WTC11 (cell line): ENCODE measurements around the gene HAPSTR1. TPM values are rescaled to one million over a fixed set of nuclear protein-coding genes. Genes with fewer than 3 reads are reported as not detected.
A peak's percentile ranks its signal among the peaks of the same experiment; 100 is the strongest.

ENCODE experiments used
- ATF1 ChIP-seq: sonication (generic); formaldehyde crosslinking; IDR thresholded peaks from 2 replicates; pipeline ENCODE4 v1.8.1; 2023; ENCODE audit warnings: mild to moderate bottlenecking, moderate library complexity, missing genetic modification reagents
- CREB1 ChIP-seq: sonication (generic); formaldehyde crosslinking; IDR thresholded peaks from 2 replicates; pipeline ENCODE4 v1.8.0; 2023; ENCODE audit warnings: mild to moderate bottlenecking, missing genetic modification reagents
- CREM ChIP-seq: sonication (generic); formaldehyde crosslinking; IDR thresholded peaks from 2 replicates; pipeline ENCODE4 v1.8.1; 2022; ENCODE audit warnings: mild to moderate bottlenecking, missing genetic modification reagents, moderate library complexity
- ETV6 ChIP-seq: sonication (generic); formaldehyde crosslinking; IDR thresholded peaks from 2 replicates; pipeline ENCODE4 v1.8.1; 2022; ENCODE audit warnings: mild to moderate bottlenecking, missing genetic modification reagents
- FOXP1 ChIP-seq: sonication (generic); formaldehyde crosslinking; IDR thresholded peaks from 2 replicates; pipeline ENCODE4 v1.8.0; 2022; ENCODE audit warnings: missing genetic modification reagents, mild to moderate bottlenecking, moderate library complexity, borderline replicate concordance
- HMGXB4 ChIP-seq: sonication (generic); formaldehyde crosslinking; IDR thresholded peaks from 2 replicates; pipeline ENCODE4 v1.8.1; 2023; ENCODE audit warnings: mild to moderate bottlenecking, moderate library complexity, missing genetic modification reagents
- JUN ChIP-seq: sonication (generic); formaldehyde crosslinking; IDR thresholded peaks from 2 replicates; pipeline ENCODE4 v1.8.0; 2023; ENCODE audit warnings: mild to moderate bottlenecking, missing genetic modification reagents
- MAX ChIP-seq: sonication (generic); formaldehyde crosslinking; IDR thresholded peaks from 2 replicates; pipeline ENCODE4 v1.8.0; 2022; ENCODE audit warnings: mild to moderate bottlenecking, missing genetic modification reagents
- MYBL2 ChIP-seq: sonication (generic); formaldehyde crosslinking; IDR thresholded peaks from 2 replicates; pipeline ENCODE4 v1.8.1; 2023; ENCODE audit warnings: mild to moderate bottlenecking, moderate library complexity, missing genetic modification reagents
- NFATC4 ChIP-seq: fragments of 250-450 bp; sonication (Bioruptor Pico); IDR thresholded peaks from 2 replicates; pipeline ENCODE4 v1.9.0; 2021; ENCODE audit warnings: mild to moderate bottlenecking
- RELA ChIP-seq: sonication (generic); formaldehyde crosslinking; IDR thresholded peaks from 2 replicates; pipeline ENCODE4 v1.8.1; 2022; ENCODE audit warnings: missing genetic modification reagents, mild to moderate bottlenecking, borderline replicate concordance
- SMAD4 ChIP-seq: sonication (generic); formaldehyde crosslinking; IDR thresholded peaks from 2 replicates; pipeline ENCODE4 v1.8.0; 2022; ENCODE audit warnings: mild to moderate bottlenecking, missing genetic modification reagents
- TEAD1 ChIP-seq: sonication (generic); formaldehyde crosslinking; IDR thresholded peaks from 2 replicates; pipeline ENCODE4 v1.8.0; 2022; ENCODE audit warnings: mild to moderate bottlenecking, missing genetic modification reagents
- TP53 ChIP-seq: sonication (generic); formaldehyde crosslinking; IDR thresholded peaks from 2 replicates; pipeline ENCODE4 v1.8.1; 2023; ENCODE audit warnings: mild to moderate bottlenecking, missing genetic modification reagents
- ZBTB43 ChIP-seq: sonication (generic); formaldehyde crosslinking; IDR thresholded peaks from 2 replicates; pipeline ENCODE4 v1.8.1; 2023; ENCODE audit warnings: mild to moderate bottlenecking, missing genetic modification reagents
- ZNF263 ChIP-seq: sonication (generic); formaldehyde crosslinking; IDR thresholded peaks from 2 replicates; pipeline ENCODE4 v1.8.1; 2022; ENCODE audit warnings: low read depth, mild to moderate bottlenecking, moderate library complexity, missing genetic modification reagents
- ZNF317 ChIP-seq: sonication (generic); formaldehyde crosslinking; IDR thresholded peaks from 2 replicates; pipeline ENCODE4 v1.8.1; 2023; ENCODE audit warnings: low read depth, mild to moderate bottlenecking, moderate library complexity, missing genetic modification reagents, borderline replicate concordance
- total RNA-seq: library from RNA; stranded (reverse); gene quantifications from 3 replicates; pipeline ENCODE4 v1.2.3, GENCODE V29; 2021
- TF ChIP-seq, protein P1 (sequence below): sonication (generic); formaldehyde crosslinking; IDR thresholded peaks from 2 replicates; pipeline ENCODE4 v1.8.1; 2022; ENCODE audit warnings: mild to moderate bottlenecking, moderate library complexity, missing genetic modification reagents
- TF ChIP-seq, protein P2 (sequence below): sonication (generic); formaldehyde crosslinking; IDR thresholded peaks from 2 replicates; pipeline ENCODE4 v1.8.1; 2023; ENCODE audit warnings: mild to moderate bottlenecking, missing genetic modification reagents, borderline replicate concordance
- TF ChIP-seq, protein P3 (sequence below): sonication (generic); formaldehyde crosslinking; IDR thresholded peaks from 2 replicates; pipeline ENCODE4 v1.8.1; 2022; ENCODE audit warnings: mild to moderate bottlenecking, missing genetic modification reagents, moderate library complexity, borderline replicate concordance
- TF ChIP-seq, protein P4 (sequence below): sonication (generic); formaldehyde crosslinking; IDR thresholded peaks from 2 replicates; pipeline ENCODE4 v1.8.0; 2023; ENCODE audit warnings: mild to moderate bottlenecking, missing genetic modification reagents
- TF ChIP-seq, protein P5 (sequence below): fragments of 250-450 bp; sonication (Bioruptor Pico); IDR thresholded peaks from 2 replicates; pipeline ENCODE4 v1.9.0; 2021; ENCODE audit warnings: mild to moderate bottlenecking
- TF ChIP-seq, protein P6 (sequence below): sonication (generic); formaldehyde crosslinking; IDR thresholded peaks from 2 replicates; pipeline ENCODE4 v1.8.1; 2023; ENCODE audit warnings: mild to moderate bottlenecking, missing genetic modification reagents, moderate library complexity

The HAPSTR1 gene
- total RNA-seq, 1 experiment from 2014 or later: 54.3 TPM

DNA sequence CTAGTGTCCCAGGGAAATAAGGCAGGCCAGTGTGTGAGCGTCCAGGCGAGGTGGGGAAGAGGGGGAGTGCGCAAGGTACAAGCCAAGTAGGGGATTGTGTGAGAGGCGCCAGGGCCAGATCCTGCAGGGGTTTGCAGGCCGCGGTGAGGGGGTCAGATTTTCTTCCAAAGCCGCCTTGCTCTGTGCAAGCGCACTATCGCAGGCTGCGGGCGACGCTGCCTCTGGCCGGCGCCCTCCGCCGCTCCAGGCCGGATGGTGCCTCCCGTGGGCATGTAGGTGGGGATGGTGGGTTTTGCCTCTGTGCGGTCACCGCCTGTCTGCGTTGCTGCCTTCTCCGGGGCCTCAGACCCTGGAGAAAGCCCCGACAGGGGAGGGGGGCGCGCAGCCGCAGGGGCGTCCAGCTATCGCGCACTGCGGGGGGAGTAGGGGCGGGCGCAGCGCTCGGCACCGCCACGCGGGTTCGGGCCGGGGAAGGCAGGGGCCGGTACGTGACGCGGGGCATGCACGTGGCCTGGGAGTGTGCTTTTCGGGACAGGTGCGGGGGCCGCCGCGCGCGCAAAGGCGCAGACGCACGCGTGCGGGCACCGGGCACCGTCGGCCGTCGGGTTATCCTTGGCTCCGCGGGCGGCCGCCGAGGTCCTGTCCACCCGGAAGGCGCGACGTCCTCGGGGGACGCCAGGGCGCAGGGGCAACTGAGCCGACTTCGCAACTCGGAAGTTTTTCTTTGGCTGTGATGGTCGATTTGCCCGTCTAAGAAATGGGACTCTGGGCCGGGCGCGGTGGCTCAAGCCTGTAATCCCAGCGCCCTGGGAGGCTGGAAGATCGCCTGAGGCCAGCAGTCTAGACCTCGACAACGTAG, 1.1 kb upstream of the HAPSTR1 start (continued):
- TF ChIP-seq, protein P1, sequence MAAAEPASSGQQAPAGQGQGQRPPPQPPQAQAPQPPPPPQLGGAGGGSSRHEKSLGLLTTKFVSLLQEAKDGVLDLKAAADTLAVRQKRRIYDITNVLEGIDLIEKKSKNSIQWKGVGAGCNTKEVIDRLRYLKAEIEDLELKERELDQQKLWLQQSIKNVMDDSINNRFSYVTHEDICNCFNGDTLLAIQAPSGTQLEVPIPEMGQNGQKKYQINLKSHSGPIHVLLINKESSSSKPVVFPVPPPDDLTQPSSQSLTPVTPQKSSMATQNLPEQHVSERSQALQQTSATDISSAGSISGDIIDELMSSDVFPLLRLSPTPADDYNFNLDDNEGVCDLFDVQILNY: peak; percentile 41; the same call in 1 of the 2 replicates
- TF ChIP-seq SMAD4 (no peak), JUN (CRISPR knock-in tag) (peak; percentile 79; the same call in 1 of the 2 replicates), HMGXB4 (CRISPR knock-in tag) (peak; percentile 85), ETV6 (CRISPR knock-in tag) (peak; percentile 55; the same call in 1 of the 2 replicates), MAX (CRISPR knock-in tag) (peak; percentile 51; the same call in 1 of the 2 replicates), CREB1 (CRISPR knock-in tag) (no peak), MYBL2 (CRISPR knock-in tag) (no peak), ZBTB43 (CRISPR knock-in tag) (peak; percentile 46; the same call in 1 of the 2 replicates), ZNF317 (CRISPR knock-in tag) (peak; percentile 52; the same call in 1 of the 2 replicates), NFATC4 (CRISPR knock-in tag) (peak; percentile 59; the same call in 1 of the 2 replicates), TP53 (CRISPR knock-in tag) (0 out of 2 replicates have a peak, but pooled peaks have one; percentile 26), RELA (peak; percentile 74; the same call in 1 of the 2 replicates), TEAD1 (CRISPR knock-in tag) (0 out of 2 replicates have a peak, but pooled peaks have one; percentile 7), ATF1 (CRISPR knock-in tag) (no peak), ZNF263 (no peak), CREM (0 out of 2 replicates have a peak, but pooled peaks have one; percentile 13), FOXP1 (peak; percentile 65; the same call in 1 of the 2 replicates)
- TF ChIP-seq, protein P2, sequence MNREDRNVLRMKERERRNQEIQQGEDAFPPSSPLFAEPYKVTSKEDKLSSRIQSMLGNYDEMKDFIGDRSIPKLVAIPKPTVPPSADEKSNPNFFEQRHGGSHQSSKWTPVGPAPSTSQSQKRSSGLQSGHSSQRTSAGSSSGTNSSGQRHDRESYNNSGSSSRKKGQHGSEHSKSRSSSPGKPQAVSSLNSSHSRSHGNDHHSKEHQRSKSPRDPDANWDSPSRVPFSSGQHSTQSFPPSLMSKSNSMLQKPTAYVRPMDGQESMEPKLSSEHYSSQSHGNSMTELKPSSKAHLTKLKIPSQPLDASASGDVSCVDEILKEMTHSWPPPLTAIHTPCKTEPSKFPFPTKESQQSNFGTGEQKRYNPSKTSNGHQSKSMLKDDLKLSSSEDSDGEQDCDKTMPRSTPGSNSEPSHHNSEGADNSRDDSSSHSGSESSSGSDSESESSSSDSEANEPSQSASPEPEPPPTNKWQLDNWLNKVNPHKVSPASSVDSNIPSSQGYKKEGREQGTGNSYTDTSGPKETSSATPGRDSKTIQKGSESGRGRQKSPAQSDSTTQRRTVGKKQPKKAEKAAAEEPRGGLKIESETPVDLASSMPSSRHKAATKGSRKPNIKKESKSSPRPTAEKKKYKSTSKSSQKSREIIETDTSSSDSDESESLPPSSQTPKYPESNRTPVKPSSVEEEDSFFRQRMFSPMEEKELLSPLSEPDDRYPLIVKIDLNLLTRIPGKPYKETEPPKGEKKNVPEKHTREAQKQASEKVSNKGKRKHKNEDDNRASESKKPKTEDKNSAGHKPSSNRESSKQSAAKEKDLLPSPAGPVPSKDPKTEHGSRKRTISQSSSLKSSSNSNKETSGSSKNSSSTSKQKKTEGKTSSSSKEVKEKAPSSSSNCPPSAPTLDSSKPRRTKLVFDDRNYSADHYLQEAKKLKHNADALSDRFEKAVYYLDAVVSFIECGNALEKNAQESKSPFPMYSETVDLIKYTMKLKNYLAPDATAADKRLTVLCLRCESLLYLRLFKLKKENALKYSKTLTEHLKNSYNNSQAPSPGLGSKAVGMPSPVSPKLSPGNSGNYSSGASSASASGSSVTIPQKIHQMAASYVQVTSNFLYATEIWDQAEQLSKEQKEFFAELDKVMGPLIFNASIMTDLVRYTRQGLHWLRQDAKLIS (CRISPR knock-in tag): no peak
- TF ChIP-seq, protein P3, sequence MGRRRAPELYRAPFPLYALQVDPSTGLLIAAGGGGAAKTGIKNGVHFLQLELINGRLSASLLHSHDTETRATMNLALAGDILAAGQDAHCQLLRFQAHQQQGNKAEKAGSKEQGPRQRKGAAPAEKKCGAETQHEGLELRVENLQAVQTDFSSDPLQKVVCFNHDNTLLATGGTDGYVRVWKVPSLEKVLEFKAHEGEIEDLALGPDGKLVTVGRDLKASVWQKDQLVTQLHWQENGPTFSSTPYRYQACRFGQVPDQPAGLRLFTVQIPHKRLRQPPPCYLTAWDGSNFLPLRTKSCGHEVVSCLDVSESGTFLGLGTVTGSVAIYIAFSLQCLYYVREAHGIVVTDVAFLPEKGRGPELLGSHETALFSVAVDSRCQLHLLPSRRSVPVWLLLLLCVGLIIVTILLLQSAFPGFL: no peak
- TF ChIP-seq, protein P4, sequence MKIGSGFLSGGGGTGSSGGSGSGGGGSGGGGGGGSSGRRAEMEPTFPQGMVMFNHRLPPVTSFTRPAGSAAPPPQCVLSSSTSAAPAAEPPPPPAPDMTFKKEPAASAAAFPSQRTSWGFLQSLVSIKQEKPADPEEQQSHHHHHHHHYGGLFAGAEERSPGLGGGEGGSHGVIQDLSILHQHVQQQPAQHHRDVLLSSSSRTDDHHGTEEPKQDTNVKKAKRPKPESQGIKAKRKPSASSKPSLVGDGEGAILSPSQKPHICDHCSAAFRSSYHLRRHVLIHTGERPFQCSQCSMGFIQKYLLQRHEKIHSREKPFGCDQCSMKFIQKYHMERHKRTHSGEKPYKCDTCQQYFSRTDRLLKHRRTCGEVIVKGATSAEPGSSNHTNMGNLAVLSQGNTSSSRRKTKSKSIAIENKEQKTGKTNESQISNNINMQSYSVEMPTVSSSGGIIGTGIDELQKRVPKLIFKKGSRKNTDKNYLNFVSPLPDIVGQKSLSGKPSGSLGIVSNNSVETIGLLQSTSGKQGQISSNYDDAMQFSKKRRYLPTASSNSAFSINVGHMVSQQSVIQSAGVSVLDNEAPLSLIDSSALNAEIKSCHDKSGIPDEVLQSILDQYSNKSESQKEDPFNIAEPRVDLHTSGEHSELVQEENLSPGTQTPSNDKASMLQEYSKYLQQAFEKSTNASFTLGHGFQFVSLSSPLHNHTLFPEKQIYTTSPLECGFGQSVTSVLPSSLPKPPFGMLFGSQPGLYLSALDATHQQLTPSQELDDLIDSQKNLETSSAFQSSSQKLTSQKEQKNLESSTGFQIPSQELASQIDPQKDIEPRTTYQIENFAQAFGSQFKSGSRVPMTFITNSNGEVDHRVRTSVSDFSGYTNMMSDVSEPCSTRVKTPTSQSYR (CRISPR knock-in tag): no peak
- TF ChIP-seq, protein P5, sequence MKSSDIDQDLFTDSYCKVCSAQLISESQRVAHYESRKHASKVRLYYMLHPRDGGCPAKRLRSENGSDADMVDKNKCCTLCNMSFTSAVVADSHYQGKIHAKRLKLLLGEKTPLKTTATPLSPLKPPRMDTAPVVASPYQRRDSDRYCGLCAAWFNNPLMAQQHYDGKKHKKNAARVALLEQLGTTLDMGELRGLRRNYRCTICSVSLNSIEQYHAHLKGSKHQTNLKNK (CRISPR knock-in tag): no peak
- TF ChIP-seq, protein P6, sequence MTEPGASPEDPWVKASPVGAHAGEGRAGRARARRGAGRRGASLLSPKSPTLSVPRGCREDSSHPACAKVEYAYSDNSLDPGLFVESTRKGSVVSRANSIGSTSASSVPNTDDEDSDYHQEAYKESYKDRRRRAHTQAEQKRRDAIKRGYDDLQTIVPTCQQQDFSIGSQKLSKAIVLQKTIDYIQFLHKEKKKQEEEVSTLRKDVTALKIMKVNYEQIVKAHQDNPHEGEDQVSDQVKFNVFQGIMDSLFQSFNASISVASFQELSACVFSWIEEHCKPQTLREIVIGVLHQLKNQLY (CRISPR knock-in tag): 0 out of 2 replicates have a peak, but pooled peaks have one; percentile 37
- TF ChIP-seq, all 79 proteins: peak for 18
